ENCODE measurements around the gene MINPP1.
"Not testable (repeated sequence)": the region's sequence is repeated elsewhere in the genome, so short reads cannot be mapped to it uniquely, and the experiment has no call there.

MINPP1 gene

DNA sequence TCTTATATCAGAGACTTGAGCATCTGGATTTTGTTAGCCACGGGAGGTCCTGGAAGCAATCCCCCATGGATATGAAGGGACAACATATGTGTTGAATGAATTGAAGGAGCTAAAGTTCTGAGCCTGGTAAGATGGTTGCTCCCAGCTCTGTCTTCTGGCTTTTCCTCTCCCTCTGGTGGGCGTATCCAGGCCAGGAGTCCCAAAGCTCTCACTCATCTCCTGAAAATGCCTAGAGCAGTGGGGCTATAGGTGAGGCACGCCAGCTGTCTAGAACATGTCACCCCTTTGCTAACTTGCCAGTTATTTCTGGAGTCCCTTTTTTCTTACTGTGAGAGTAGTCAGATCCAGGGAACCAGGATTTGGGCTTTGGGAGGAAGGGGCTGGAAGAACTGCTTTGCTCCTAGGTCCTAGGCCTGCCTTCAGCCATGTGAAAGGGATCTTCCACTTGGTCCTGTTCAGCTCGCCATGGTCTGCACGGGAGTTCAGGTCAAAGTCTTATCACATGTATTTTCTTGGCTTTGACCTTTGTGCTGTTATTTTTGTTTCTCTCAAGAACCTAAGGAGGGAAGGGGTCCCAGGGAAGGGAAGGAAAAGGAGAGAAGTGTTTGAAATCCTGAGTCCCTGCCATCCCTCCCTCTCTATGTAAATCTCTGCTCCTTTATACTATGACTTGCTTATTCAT is 73.6 kb downstream of the MINPP1 start:
- no peak for DNase-seq

DNA sequence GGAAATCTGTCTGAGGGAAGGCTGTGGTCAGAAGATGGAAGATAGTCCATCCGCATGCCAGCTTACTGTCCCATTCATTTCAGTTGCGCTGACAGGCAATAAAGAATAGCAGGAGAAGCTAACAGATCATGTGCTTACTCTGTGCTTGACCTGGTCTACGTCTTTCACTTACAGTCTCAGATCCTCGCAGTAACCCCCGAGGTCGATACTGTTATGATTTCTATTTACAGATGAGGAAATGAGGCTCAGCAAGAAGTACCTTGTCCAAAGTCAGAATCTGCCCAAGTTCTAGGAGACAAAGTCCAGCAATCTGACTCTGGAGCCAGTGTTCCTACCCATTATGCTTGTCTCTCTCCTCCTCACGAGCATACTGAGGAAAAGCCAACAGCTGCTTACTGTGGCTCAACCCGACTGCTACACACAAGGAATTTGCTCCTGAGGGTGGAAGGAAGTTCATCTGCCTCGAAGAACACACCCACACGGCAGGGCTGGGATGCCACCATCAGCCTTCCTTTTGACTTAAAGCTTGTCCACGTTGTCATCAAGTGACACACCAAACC is 74.2 kb downstream of the MINPP1 start:
- peak in 2 of 3 donors; percentile 14 to 44 for DNase-seq

DNA sequence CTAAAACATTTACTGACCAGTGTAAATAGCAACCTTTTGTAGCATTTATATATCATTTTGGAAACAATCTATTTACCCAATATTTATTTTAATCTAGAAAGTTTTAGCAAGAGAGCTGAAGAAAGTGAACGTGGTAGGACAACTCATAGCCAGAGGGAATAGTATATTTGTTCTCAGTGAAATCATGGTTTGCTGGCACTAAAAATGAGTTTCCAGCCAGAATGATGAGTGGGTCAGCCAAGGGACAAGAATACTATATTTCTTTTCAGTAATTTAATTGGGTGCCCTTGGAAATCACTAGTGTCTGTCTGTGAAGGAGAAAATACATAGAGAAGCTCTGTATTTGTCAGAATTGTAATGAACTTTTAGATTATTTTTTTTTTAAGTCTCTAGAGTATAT is 74.9 kb downstream of the MINPP1 start:
- DNase-seq, result no peak

- DNase-seq, result no peak
Measured at GRCh38 chr10:87580016-87580415, 75.3 kb downstream of the MINPP1 start.

GRCh38 chr10:87585565-87586514 is 81.1 kb downstream of the MINPP1 start:
- no peak for DNase-seq

DNA sequence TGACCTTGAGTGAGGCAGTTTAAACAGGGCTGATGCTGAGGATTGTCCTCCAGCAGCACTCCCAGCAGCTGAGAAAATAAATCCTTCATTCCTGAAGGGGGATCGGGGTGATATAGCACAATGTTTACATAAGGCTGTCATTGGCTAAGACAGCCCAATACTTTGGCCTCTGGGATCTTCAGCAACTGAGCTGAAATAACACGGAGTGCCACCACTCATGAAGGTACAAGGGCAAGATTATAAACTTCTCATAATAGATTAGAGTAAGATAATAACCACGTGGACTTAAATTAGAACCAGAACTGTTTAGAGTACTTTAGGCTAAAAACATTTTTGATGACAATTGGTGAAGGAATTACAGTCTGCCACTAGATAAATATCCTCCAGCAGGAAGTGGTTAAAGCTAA is 85.0 kb downstream of the MINPP1 start:
- no peak for DNase-seq

DNA sequence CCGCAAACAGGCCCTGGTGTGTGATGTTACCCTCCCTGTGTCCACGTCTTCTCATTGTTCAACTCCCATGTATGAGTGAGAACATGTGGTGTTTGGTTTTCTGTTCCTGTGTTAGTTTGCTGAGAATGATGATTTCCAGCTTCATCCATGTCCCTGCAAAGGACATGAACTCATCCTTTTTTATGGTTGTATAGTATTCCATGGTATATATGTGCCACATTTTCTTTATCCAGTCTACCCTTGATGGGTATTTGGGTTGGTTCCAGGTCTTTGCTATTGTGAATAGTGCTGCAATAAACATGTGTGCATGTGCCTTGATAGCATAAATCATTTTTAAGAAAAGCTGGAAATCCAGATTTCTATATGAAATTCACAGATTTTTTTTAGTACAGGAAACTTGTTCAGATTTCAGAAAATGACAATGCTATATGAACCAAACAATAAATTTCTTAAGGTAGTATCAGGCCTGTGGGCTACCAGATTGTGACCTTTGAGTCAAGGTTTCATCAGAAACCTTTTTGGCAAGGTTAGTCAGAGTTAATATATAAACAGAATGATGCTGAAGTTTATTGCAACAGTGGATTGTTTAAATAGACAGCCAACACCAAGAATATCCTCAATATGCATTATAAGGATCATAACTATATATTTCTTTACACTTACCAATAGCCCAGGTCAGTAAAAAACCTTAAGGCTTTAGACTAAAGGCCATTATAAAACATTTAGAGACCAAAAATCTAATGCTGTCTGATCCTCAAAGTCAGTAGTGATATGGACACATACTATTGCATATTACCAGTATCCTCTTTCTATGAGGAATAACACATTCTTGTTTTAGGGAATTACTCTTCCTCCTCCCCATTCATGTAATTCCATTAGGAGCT is 86.3 kb downstream of the MINPP1 start:
- no peak for DNase-seq

- DNase-seq, result no peak
Measured at GRCh38 chr10:87591589-87591886, 86.8 kb downstream of the MINPP1 start.

DNA sequence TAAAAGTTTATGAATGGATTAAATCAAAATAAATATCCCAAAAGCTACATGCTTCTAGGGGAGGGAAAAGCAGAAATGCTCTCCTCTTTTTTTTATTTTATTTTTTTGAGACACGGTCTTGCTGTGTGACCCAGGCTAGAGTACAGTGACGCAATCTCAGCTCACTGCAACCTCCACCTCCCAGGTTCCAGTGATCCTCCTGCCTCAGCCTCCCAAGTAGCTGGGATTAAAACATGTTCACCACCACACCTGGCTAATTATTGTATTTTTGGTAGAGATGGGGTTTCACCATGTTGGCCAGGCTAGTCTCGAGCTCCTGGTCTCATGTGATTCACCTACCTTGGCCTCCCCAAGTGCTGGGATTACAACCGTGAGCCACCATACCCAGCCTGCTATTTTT is 88.2 kb downstream of the MINPP1 start:
- DNase-seq, result not testable (repeated sequence)

DNA sequence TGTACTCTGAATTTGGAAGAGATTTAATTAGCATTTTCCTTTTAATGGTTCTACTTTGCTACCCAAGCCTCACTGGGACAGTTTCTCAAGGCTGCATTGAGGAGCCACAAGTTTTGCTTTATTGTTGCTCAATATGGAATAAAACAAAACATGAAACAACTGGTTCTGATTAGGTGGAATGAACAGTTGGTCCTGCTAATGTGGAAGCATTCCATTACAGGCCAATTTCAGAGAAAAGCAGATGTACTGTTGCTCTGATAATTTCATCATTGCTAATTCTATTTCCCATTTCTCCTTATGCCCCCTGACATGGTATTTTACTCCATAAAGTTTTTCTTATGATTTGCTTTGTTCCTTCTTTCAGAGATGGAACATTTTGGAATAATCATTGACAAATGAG is 89.0 kb downstream of the MINPP1 start:
- DNase-seq, result peak in 1 of 3 donors; percentile 4

GRCh38 chr10:87594181-87594580 is 89.5 kb downstream of the MINPP1 start:
- DNase-seq, result no peak

GRCh38 chr10:87594864-87595263 is 90.2 kb downstream of the MINPP1 start:
- no peak for DNase-seq

DNA sequence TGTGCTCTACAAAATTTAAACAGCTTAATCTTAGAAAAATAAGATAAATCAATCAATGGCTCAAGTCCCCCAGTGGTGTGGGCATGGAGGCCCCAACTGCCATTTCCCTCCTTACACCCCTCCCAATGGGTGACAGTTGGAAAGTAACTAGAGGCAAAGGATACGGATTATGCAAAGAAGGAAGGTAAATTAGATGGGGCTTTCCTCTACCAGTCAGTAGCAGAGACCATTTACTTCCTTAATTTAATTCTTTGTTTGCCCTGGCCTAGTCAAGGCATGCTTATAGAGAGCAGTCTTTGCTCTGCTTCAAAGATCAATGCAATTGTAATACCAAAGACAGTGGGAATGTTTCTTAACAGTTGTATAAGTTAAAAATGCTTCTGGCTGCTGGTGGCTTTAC is 91.7 kb downstream of the MINPP1 start:
- DNase-seq, result peak; percentile 68 to 78 (median 78)

DNA sequence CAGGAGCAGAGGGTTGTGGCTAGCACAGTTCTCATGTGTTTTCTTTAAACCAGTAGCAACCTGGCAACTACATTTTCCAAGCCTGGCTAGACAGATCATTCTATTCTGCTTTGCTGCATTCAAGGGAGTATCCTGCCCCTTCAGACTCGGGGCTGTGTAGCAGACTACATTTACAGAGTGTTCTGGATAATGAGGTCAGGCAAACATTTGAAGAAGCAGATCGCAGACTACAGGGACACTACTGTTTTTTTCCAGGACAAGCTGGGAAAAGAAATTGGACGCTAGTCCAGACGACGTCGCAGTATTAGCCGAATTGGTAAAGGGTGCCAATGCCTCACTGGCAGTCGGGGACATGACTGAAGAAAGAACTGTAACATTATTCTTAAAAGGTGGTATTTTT is 94.0 kb downstream of the MINPP1 start:
- DNase-seq, result no peak

DNA sequence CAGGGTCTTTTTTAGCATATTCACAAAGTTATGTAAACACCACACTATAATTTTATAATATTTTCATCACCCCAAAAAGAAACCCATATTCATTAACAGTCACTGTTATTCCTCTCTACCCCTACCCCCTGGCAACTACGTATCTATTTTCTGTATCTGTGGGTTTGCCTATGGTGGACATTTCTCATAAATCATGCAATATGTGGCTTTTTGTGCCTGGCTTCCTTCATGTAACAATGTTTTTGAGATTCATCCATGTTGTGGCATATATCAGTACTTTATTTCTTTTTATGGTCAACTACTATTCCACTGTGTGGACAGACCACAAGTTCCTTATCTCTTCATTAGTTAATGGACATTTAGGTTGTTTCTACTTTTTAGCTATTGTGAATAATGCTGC is 95.9 kb downstream of the MINPP1 start:
- DNase-seq, result no peak
